C4-2B (cell line): ENCODE measurements around the gene CDKN2B-AS1.

Source experiments
- CTCF ChIP-seq: fragments of 450-650 bp; conservative IDR thresholded peaks from 2 replicates; pipeline ENCODE4 v1.5.1; 2017; ENCODE audit warnings: mild to moderate bottlenecking
- ZFX ChIP-seq: fragments of 450-650 bp; IDR thresholded peaks from 2 replicates; pipeline ENCODE4 v1.6.1; 2017

GRCh38 chr9:22111954-22112247 lies 117.3 kb downstream of the CDKN2B-AS1 start:
- no peak for TF ChIP-seq CTCF
- TF ChIP-seq ZFX = no peak
